Esophagus muscularis mucosa (tissue), 4 donors: ENCODE results near the gene SSC5D. TPM values are rescaled to one million over a fixed set of nuclear protein-coding genes. Genes with fewer than 3 reads are reported as not detected.
"Not testable (repeated sequence)": the region's sequence is repeated elsewhere in the genome, so short reads cannot be mapped to it uniquely, and the experiment has no call there.

ENCODE experiments used
- DNase-seq: peaks from one replicate; pipeline ENCODE4 v3.0.0-alpha.2; 2017; ENCODE audit errors: extremely low spot score
- H3K27ac ChIP-seq, 4 donors: fragments of 200-600 bp; sonication (generic); replicated peaks in 1 of 4; 1 replicate in 3 of 4; 2 replicates in 1 of 4; pipeline ENCODE4 v1.5.1; 2016 to 2019; ENCODE audit warnings: mild to moderate bottlenecking in 1 of 4
- H3K27me3 ChIP-seq, 4 donors: fragments of 200-600 bp; sonication (generic); one replicate each; pipeline versions ENCODE4 v1.5.1 to v1.6.0; 2016 to 2019
- H3K36me3 ChIP-seq, 4 donors: fragments of 200-600 bp; sonication (generic); one replicate each; pipeline ENCODE4 v1.5.1; 2016 to 2019
- H3K4me1 ChIP-seq, 4 donors: fragments of 200-600 bp; sonication (generic); one replicate each; pipeline ENCODE4 v1.5.1; 2016 to 2019
- H3K4me3 ChIP-seq, 4 donors: fragments of 200-600 bp; sonication (generic); 1 replicate in 2 of 4; 2 replicates in 2 of 4; pipeline ENCODE4 v1.5.1; 2016 to 2019; ENCODE audit warnings: mild to moderate bottlenecking in 4 of 4, moderate library complexity in 1 of 4
- H3K9me3 ChIP-seq, 4 donors: fragments of 200-600 bp; sonication (generic); 1 replicate in 3 of 4; 2 replicates in 1 of 4; pipeline ENCODE4 v1.5.1; 2016 to 2019
- EP300 ChIP-seq: sonication (generic); formaldehyde crosslinking; IDR thresholded peaks from one replicate; pipeline ENCODE4 v1.6.1; 2017; ENCODE audit warnings: antibody characterized with exemption
- POLR2A ChIP-seq: fragments of 450-650 bp; IDR thresholded peaks from one replicate; pipeline ENCODE4 v1.6.1; 2017; ENCODE audit warnings: antibody characterized with exemption, moderate library complexity, mild to moderate bottlenecking, low read depth
- POLR2AphosphoS5 ChIP-seq, 2 donors: sonication (generic); formaldehyde crosslinking; IDR thresholded peaks; one replicate each; pipeline ENCODE4 v1.6.1; 2017; ENCODE audit warnings: antibody characterized with exemption in 2 of 2
- WGBS: methylation state at CpG from one replicate; pipeline ENCODE4 v1.1.5; 2018; 5-methylcytosine and 5-hydroxymethylcytosine counted together
- intact Hi-C: fragments of 100-400 bp; cut with DNase I; formaldehyde crosslinking; loops from one replicate; pipeline ENCODE4 v1.15.1; 2023
- total RNA-seq, 4 donors: library from RNA; depleted of rRNA; stranded (reverse); fragments of >200 nt; gene quantifications; one replicate each; pipeline versions ENCODE4 v1.1.0 to v1.2.1, GENCODE V29; 2016
- TF ChIP-seq, protein P1 (sequence below), 3 experiments: fragments of 200-600 bp in 2 of 3; fragments of 450-650 bp in 1 of 3; sonication (generic) in 2 of 3; IDR thresholded peaks; one replicate each; pipeline ENCODE4 v1.5.1; 2017 to 2019; ENCODE audit warnings: antibody characterized with exemption in 3 of 3, mild to moderate bottlenecking in 2 of 3, moderate library complexity in 1 of 3

The SSC5D gene
- total RNA-seq, 4 donors from 2014 or later: 9.5 to 41.2 (median 14.6) TPM

DNA sequence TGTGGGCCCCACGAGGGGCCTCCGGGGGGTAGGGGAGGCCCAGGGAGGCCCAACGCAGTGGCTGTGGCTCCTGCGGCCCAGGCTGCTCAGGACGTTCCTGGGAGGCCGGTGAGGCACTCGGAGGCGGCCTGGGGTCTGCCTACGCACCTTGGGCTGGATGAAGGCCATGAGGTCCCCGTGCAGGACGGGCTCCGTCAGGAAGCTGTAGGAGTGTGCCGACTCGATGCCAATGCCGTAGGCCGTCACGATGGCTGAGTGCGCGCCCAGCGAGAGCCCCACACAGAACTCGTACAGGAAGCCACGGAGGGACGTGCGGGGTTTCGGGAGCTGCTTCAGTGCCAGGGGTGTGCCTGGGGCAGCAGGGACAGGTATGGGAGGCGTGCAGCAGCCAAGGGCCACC, 42.8 kb downstream of the SSC5D start:
- H3K4me3 ChIP-seq: no peak overlapping the region
- H3K36me3 ChIP-seq: no peaks in the 10 kb centered on the region
- H3K27me3 ChIP-seq: peaks cover 0 to 18% (median 0%) of the 10 kb centered on the region in 4 donors
- no peaks in the 10 kb centered on the region for H3K9me3 ChIP-seq
- intact Hi-C loops: no loop called here
- no peak overlapping the region for H3K27ac ChIP-seq
- WGBS: 93% methylated on average over 14 of the region's 26 CpGs
- peaks cover 4 to 10% (median 8%) of the 10 kb centered on the region in 4 donors for H3K4me1 ChIP-seq
- DNase-seq: no peak
- TF ChIP-seq POLR2AphosphoS5 (IDR thresholded peaks at IDR 0.05) (no peak), POLR2A (no peak), EP300 (no peak)
- TF ChIP-seq, protein P1, sequence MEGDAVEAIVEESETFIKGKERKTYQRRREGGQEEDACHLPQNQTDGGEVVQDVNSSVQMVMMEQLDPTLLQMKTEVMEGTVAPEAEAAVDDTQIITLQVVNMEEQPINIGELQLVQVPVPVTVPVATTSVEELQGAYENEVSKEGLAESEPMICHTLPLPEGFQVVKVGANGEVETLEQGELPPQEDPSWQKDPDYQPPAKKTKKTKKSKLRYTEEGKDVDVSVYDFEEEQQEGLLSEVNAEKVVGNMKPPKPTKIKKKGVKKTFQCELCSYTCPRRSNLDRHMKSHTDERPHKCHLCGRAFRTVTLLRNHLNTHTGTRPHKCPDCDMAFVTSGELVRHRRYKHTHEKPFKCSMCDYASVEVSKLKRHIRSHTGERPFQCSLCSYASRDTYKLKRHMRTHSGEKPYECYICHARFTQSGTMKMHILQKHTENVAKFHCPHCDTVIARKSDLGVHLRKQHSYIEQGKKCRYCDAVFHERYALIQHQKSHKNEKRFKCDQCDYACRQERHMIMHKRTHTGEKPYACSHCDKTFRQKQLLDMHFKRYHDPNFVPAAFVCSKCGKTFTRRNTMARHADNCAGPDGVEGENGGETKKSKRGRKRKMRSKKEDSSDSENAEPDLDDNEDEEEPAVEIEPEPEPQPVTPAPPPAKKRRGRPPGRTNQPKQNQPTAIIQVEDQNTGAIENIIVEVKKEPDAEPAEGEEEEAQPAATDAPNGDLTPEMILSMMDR (IDR thresholded peaks at IDR 0.05): no peak

DNA sequence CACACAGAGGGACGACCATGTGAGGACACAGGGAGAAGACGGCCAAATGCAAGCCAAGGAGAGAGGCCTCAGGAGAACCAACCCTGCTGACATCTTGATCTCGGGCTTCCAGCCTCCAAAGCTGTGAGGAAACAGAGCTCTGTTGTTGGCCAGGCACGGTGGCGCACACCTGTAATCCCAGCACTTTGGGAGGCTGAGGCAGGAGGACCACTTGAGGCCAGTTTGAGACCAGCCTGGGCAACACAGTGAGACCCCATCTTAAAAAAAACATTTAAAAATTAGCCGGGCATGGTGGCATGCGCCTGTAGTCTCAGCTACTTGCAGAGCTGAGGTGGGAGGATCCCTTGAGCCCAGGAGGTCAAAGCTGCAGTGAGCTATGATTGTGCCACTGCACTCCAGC, 46.0 kb downstream of the SSC5D start:
- intact Hi-C loops, H3K4me1 ChIP-seq, H3K36me3 ChIP-seq, H3K27ac ChIP-seq, H3K4me3 ChIP-seq, H3K9me3 ChIP-seq, DNase-seq: not testable (repeated sequence)
- WGBS: 97% methylated on average over 7 of the region's 7 CpGs
- peaks cover 0 to 20% (median 0%) of the 10 kb centered on the region in 4 donors for H3K27me3 ChIP-seq

DNA sequence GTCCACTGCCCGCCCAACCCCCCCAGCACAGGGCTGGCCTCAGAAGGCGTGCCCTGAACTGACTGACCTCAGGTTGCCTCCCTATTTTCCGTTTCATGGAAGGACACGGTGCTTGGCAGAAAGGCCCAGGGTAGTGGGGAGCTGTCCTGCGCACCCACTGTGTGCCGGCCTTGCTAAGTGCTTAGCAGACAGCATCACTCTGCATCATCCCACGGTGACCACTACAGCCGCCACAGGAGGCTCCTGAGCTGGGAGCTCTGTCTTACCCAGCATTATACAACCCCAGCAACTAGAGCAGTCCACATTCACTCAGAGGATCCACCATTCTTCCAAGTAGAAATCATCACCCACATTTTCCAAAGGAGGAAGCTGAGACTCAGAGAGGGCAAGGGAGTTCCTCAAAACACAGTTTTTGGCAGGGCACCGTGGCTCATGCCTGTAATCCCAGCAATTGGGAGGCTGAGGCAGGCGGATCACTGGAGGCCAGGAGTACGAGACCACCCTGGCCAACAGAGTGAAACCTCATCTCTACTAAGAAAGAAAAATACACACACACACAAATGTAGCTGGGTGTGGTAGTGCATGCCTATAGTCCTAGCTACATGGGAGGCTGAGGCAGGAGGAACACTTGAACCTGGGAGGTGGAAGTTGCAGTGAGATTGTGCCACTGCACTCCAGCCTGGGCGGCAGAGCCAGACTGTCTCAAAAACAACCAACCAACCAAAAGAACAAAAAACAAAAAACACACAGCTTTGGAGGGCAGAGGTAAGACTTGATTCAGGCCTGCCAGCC, 47.1 kb downstream of the SSC5D start:
- DNase-seq: no peak
- intact Hi-C loops: no loop called here

DNA sequence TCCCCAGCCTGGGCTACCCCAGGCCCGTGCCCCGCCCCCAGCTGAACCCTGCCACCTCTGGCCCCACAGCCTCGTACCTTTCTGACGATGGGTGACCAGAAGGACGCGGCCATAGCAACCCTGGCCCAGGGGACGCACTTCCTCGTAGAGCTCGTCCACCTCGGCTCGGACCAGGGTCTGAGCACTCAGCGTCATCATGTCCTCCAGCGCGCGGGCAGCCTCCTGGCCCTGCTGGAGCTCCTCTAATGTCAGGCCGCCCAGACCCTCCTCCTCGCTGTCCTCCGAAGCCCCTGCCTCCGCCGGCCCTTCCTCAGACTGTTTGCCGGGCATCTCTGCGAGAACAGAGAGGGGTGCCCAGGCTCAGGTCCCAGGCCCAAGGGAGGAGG, 47.7 kb downstream of the SSC5D start:
- WGBS: 93% methylated on average over 17 of the region's 22 CpGs
- intact Hi-C loops: no loop called here

More for the DNA sequence above, 47.1 kb downstream of the SSC5D start:
- Histone ChIP-seq H3K4me3 (no peak overlapping the region), H3K27me3 (peaks cover 0 to 11% (median 0%) of the 10 kb centered on the region in 4 donors), H3K4me1 (peaks cover 0 to 10% (median 2%) of the 10 kb centered on the region in 4 donors), H3K36me3 (no peaks in the 10 kb centered on the region), H3K27ac (no peak overlapping the region), H3K9me3 (no peaks in the 10 kb centered on the region)
- TF ChIP-seq POLR2AphosphoS5 (IDR thresholded peaks at IDR 0.05) (no peak), POLR2A (no peak), EP300 (no peak)
- TF ChIP-seq, protein P1 (IDR thresholded peaks at IDR 0.05): no peak
- WGBS: 82% methylated on average over 7 of the region's 12 CpGs

DNA sequence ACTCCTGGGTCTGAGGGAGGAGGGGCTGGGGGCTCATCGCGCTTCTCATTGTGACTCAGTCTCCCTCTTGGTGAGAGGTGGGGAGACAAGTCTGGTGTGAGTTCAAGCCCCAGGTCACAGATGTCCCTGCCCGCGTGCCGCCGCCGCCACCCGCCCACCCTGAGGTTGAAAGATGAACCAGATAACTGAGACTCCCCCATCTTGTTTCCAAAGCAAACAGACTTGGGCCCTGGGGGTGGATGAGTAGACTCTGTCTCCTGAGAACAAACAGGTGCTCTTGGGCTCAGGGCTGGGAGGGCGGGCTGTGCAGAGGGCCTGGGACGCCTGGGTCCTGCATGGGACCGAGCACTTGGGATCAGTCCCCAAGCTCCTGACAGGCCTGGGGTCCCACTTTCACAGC, 48.1 kb downstream of the SSC5D start:
- TF ChIP-seq POLR2A (no peak), POLR2AphosphoS5 (IDR thresholded peaks at IDR 0.05) (no peak), EP300 (no peak)
- TF ChIP-seq, protein P1 (IDR thresholded peaks at IDR 0.05): no peak
- intact Hi-C loops: no loop called here
- no peak for DNase-seq
- Histone ChIP-seq H3K36me3 (no peaks in the 10 kb centered on the region), H3K27ac (no peak overlapping the region), H3K4me1 (peaks cover 0 to 10% (median 2%) of the 10 kb centered on the region in 4 donors), H3K9me3 (no peaks in the 10 kb centered on the region), H3K27me3 (peaks cover 0 to 11% (median 0%) of the 10 kb centered on the region in 4 donors), H3K4me3 (no peak overlapping the region)
- 93% methylated on average over 3 of the region's 11 CpGs for WGBS

More for the DNA sequence above, 47.7 kb downstream of the SSC5D start:
- Histone ChIP-seq H3K27me3 (peaks cover 0 to 11% (median 0%) of the 10 kb centered on the region in 4 donors), H3K27ac (no peak overlapping the region), H3K9me3 (no peaks in the 10 kb centered on the region), H3K4me1 (peaks cover 0 to 10% (median 2%) of the 10 kb centered on the region in 4 donors), H3K4me3 (no peak overlapping the region), H3K36me3 (no peaks in the 10 kb centered on the region)
- TF ChIP-seq, protein P1 (IDR thresholded peaks at IDR 0.05): no peak
- TF ChIP-seq EP300 (no peak), POLR2AphosphoS5 (IDR thresholded peaks at IDR 0.05) (no peak), POLR2A (no peak)
- no peak for DNase-seq
